Measurements from ENCODE around the gene PLVAP.

PLVAP gene

GRCh38 chr19:17376935-17377600, at the start of gene PLVAP:
PLVAP (minus strand) TSS chr19:17377342; CDS start chr19:17377288, 54 bp downstream.
- no peak for DNase-seq

GRCh38 chr19:17424743-17425365, 47.7 kb upstream of the PLVAP start:
- DNase-seq: no peak

- DNase-seq: no peak
Measured at GRCh38 chr19:17423429-17424208, 46.5 kb upstream of the PLVAP start.

GRCh38 chr19:17421942-17422341, 44.8 kb upstream of the PLVAP start:
- DNase-seq: no peak

- DNase-seq: no peak
Measured at GRCh38 chr19:17420475-17420924, 43.4 kb upstream of the PLVAP start.

GRCh38 chr19:17419621-17420474, 42.7 kb upstream of the PLVAP start, which contains the start of gene MVB12A:
MVB12A (plus strand) TSS chr19:17420047; CDS start chr19:17420136, 89 bp downstream.
- DNase-seq: peak; percentile 93

- DNase-seq: no peak
Measured at GRCh38 chr19:17419154-17419620, 42.0 kb upstream of the PLVAP start.

- no peak for DNase-seq
Measured at GRCh38 chr19:17418710-17419109, 41.6 kb upstream of the PLVAP start.

GRCh38 chr19:17415121-17415520, 38.0 kb upstream of the PLVAP start:
- DNase-seq: no peak

- no peak for DNase-seq
Measured at GRCh38 chr19:17414097-17414496, 37.0 kb upstream of the PLVAP start.

GRCh38 chr19:17411801-17412200, 34.7 kb upstream of the PLVAP start:
- no peak for DNase-seq

- no peak for DNase-seq
Measured at GRCh38 chr19:17409990-17410389, 32.8 kb upstream of the PLVAP start.

GRCh38 chr19:17406887-17407196, 29.7 kb upstream of the PLVAP start:
- DNase-seq: no peak

- no peak for DNase-seq
Measured at GRCh38 chr19:17406046-17406886, 29.1 kb upstream of the PLVAP start.

- no peak for DNase-seq
Measured at GRCh38 chr19:17405250-17406045, 28.3 kb upstream of the PLVAP start, which contains the start of gene BST2. BST2 (minus strand) TSS chr19:17405630; CDS start chr19:17405575, 55 bp downstream.

GRCh38 chr19:17404621-17405249, 27.6 kb upstream of the PLVAP start:
- no peak for DNase-seq

GRCh38 chr19:17404015-17404414, 26.9 kb upstream of the PLVAP start:
- no peak for DNase-seq

- DNase-seq: no peak
Measured at GRCh38 chr19:17402982-17403855, 26.1 kb upstream of the PLVAP start.

GRCh38 chr19:17401628-17402027, 24.5 kb upstream of the PLVAP start:
- no peak for DNase-seq

Measured in NCI-H1694 (cell line).